Measurements from ENCODE around the gene S1PR3. TPM values are rescaled to one million over a fixed set of nuclear protein-coding genes. Genes with fewer than 3 reads are reported as not detected.

The S1PR3 gene
- total and polyA plus RNA-seq, 2 donors (not counting 1 experiment from before 2014, with no cell fraction given) = 20.5 to 23.8 TPM

- TF ChIP-seq EZH2 (IDR thresholded peaks at IDR 0.05; ENCODE audit: low read length, missing control alignments) (no peak), CTCF (conservative IDR thresholded peaks at IDR 0.05 in 1 of 2, IDR thresholded peaks at IDR 0.05 in 1 of 2; ENCODE audit: low read depth in 1 of 2, low read length in 2 of 2) (no peak)
- Histone ChIP-seq H3K4me1 (ENCODE audit: control insufficient read depth, extremely low read depth, insufficient read depth, low read length) (no peaks in the 10 kb centered on the region), H3K4me3 (replicated peaks in 1 of 4; ENCODE audit: control extremely low read depth in 1 of 4, insufficient read depth in 1 of 4, low read depth in 3 of 4, low read length in 4 of 4) (no peak overlapping the region), H3K4me2 (ENCODE audit: extremely low read depth, insufficient read depth, low read length) (no peak overlapping the region), H3K79me2 (ENCODE audit: control insufficient read depth, insufficient read depth, low read length) (no peaks in the 10 kb centered on the region), H3K9me3 (ENCODE audit: control insufficient read depth, insufficient read depth, low read depth, low read length) (no peaks in the 10 kb centered on the region), H3K9ac (ENCODE audit: insufficient read depth, low read length) (no peak overlapping the region), H4K20me1 (ENCODE audit: control insufficient read depth, extremely low read depth, insufficient read depth, low read length) (peaks cover 2% of the 10 kb centered on the region), H2AFZ (ENCODE audit: low read length) (no peak overlapping the region), H3K27me3 (ENCODE audit: control insufficient read depth, insufficient read depth, low read length) (peaks cover 3% of the 10 kb centered on the region), H3K36me3 (ENCODE audit: control insufficient read depth, insufficient read depth, low read length) (no peaks in the 10 kb centered on the region), H3K27ac (ENCODE audit: insufficient read depth, low read length) (no peak overlapping the region)
- DNase-seq (ENCODE audit: low read depth in 2 of 2) = no peak
Observed at GRCh38 chr9:88975966-88976889, 15.0 kb upstream of the S1PR3 start.

- DNase-seq (ENCODE audit: low read depth in 2 of 2) = no peak
- Histone ChIP-seq H3K4me2 (ENCODE audit: extremely low read depth, insufficient read depth, low read length) (no peak overlapping the region), H3K4me3 (replicated peaks in 1 of 4; ENCODE audit: control extremely low read depth in 1 of 4, insufficient read depth in 1 of 4, low read depth in 3 of 4, low read length in 4 of 4) (no peak overlapping the region), H3K79me2 (ENCODE audit: control insufficient read depth, insufficient read depth, low read length) (no peaks in the 10 kb centered on the region), H3K27me3 (ENCODE audit: control insufficient read depth, insufficient read depth, low read length) (peaks cover 3% of the 10 kb centered on the region), H2AFZ (ENCODE audit: low read length) (no peak overlapping the region), H3K4me1 (ENCODE audit: control insufficient read depth, extremely low read depth, insufficient read depth, low read length) (no peaks in the 10 kb centered on the region), H3K9ac (ENCODE audit: insufficient read depth, low read length) (no peak overlapping the region), H4K20me1 (ENCODE audit: control insufficient read depth, extremely low read depth, insufficient read depth, low read length) (peaks cover 2% of the 10 kb centered on the region), H3K36me3 (ENCODE audit: control insufficient read depth, insufficient read depth, low read length) (no peaks in the 10 kb centered on the region), H3K27ac (ENCODE audit: insufficient read depth, low read length) (no peak overlapping the region), H3K9me3 (ENCODE audit: control insufficient read depth, insufficient read depth, low read depth, low read length) (no peaks in the 10 kb centered on the region)
- TF ChIP-seq EZH2 (IDR thresholded peaks at IDR 0.05; ENCODE audit: low read length, missing control alignments) = no peak
- no peak for TF ChIP-seq CTCF (conservative IDR thresholded peaks at IDR 0.05 in 1 of 2, IDR thresholded peaks at IDR 0.05 in 1 of 2; ENCODE audit: low read depth in 1 of 2, low read length in 2 of 2)
Observed at GRCh38 chr9:88976890-88977257, 14.4 kb upstream of the S1PR3 start.

- Histone ChIP-seq H3K9me3 (ENCODE audit: control insufficient read depth, insufficient read depth, low read depth, low read length) (no peaks in the 10 kb centered on the region), H4K20me1 (ENCODE audit: control insufficient read depth, extremely low read depth, insufficient read depth, low read length) (peaks cover under 1% of the 10 kb centered on the region), H3K4me1 (ENCODE audit: control insufficient read depth, extremely low read depth, insufficient read depth, low read length) (no peaks in the 10 kb centered on the region), H3K36me3 (ENCODE audit: control insufficient read depth, insufficient read depth, low read length) (no peaks in the 10 kb centered on the region), H3K27me3 (ENCODE audit: control insufficient read depth, insufficient read depth, low read length) (peaks cover 3% of the 10 kb centered on the region), H2AFZ (ENCODE audit: low read length) (no peak overlapping the region), H3K79me2 (ENCODE audit: control insufficient read depth, insufficient read depth, low read length) (no peaks in the 10 kb centered on the region), H3K9ac (ENCODE audit: insufficient read depth, low read length) (no peak overlapping the region), H3K27ac (ENCODE audit: insufficient read depth, low read length) (no peak overlapping the region), H3K4me3 (replicated peaks in 1 of 4; ENCODE audit: control extremely low read depth in 1 of 4, insufficient read depth in 1 of 4, low read depth in 3 of 4, low read length in 4 of 4) (no peak overlapping the region), H3K4me2 (ENCODE audit: extremely low read depth, insufficient read depth, low read length) (no peak overlapping the region)
- DNase-seq (ENCODE audit: low read depth in 2 of 2) = no peak
- TF ChIP-seq EZH2 (IDR thresholded peaks at IDR 0.05; ENCODE audit: low read length, missing control alignments) (no peak), CTCF (conservative IDR thresholded peaks at IDR 0.05 in 1 of 2, IDR thresholded peaks at IDR 0.05 in 1 of 2; ENCODE audit: low read depth in 1 of 2, low read length in 2 of 2) (no peak)
Observed at GRCh38 chr9:88978034-88978433, 13.2 kb upstream of the S1PR3 start.
